SHP77 treated with DMSO at 0.1 percent for 48 hours (cell line): Measurements from ENCODE around the gene JUND.
"Not testable (repeated sequence)": the region's sequence is repeated elsewhere in the genome, so short reads cannot be mapped to it uniquely, and the experiment has no call there.

Experiments used
- DNase-seq: peaks from one replicate; lab custom pipeline; 2025; lab: John Stamatoyannopoulos, UW

Gene JUND

GRCh38 chr19:18281082-18282020, at the start of gene JUND:
TSS of gene JUND (minus strand) at chr19:18281622. CDS start at chr19:18281484, 138 bp downstream.
- DNase-seq, result peak; percentile 84

GRCh38 chr19:18330868-18331267, 49.4 kb upstream of the JUND start:
- no peak for DNase-seq

GRCh38 chr19:18329035-18329376, 47.6 kb upstream of the JUND start:
- DNase-seq, result no peak

- peak; percentile 92 for DNase-seq
Measured at GRCh38 chr19:18328340-18329034, 47.1 kb upstream of the JUND start.

GRCh38 chr19:18326772-18327171, 45.4 kb upstream of the JUND start:
- no peak for DNase-seq

- not testable (repeated sequence) for DNase-seq
Measured at GRCh38 chr19:18324373-18324731, 42.9 kb upstream of the JUND start.

- peak; percentile 94 for DNase-seq
Measured at GRCh38 chr19:18322759-18323460, 41.5 kb upstream of the JUND start, which contains the start of gene LSM4. TSS of gene LSM4 (minus strand) at chr19:18323076. CDS start at chr19:18323020, 56 bp downstream.

- no peak for DNase-seq
Measured at GRCh38 chr19:18322318-18322758, 40.9 kb upstream of the JUND start.

- no peak for DNase-seq
Measured at GRCh38 chr19:18321734-18322102, 40.3 kb upstream of the JUND start.

GRCh38 chr19:18320865-18321733, 39.7 kb upstream of the JUND start:
- DNase-seq, result no peak

- DNase-seq, result no peak
Measured at GRCh38 chr19:18319591-18320135, 38.2 kb upstream of the JUND start.

GRCh38 chr19:18317961-18318800, 36.8 kb upstream of the JUND start:
- DNase-seq, result no peak

- no peak for DNase-seq
Measured at GRCh38 chr19:18313398-18313797, 32.0 kb upstream of the JUND start.

- no peak for DNase-seq
Measured at GRCh38 chr19:18312092-18312534, 30.7 kb upstream of the JUND start.

GRCh38 chr19:18311502-18312091, 30.2 kb upstream of the JUND start:
- DNase-seq, result no peak

- no peak for DNase-seq
Measured at GRCh38 chr19:18310966-18311365, 29.5 kb upstream of the JUND start.

GRCh38 chr19:18310118-18310909, 28.9 kb upstream of the JUND start:
- no peak for DNase-seq

GRCh38 chr19:18309525-18310064, 28.2 kb upstream of the JUND start:
- DNase-seq, result no peak

GRCh38 chr19:18308948-18309325, 27.5 kb upstream of the JUND start:
- no peak for DNase-seq
